Mononuclear cell (primary cell): ENCODE data around the gene SLC38A3. TPM values are rescaled to one million over a fixed set of nuclear protein-coding genes. Genes with fewer than 3 reads are reported as not detected.

Source experiments
- H3K27me3 ChIP-seq: 2 replicates; pipeline ENCODE4 v1.6.0; 2011; ENCODE audit warnings: low read length, control low read depth; ENCODE audit not compliant: insufficient read depth
- H3K4me1 ChIP-seq: 2 replicates; pipeline ENCODE4 v1.5.1; 2011; ENCODE audit warnings: mild to moderate bottlenecking, low read length, control low read depth; ENCODE audit not compliant: insufficient read depth
- H3K4me3 ChIP-seq: 2 replicates; pipeline ENCODE4 v1.5.1; 2011; ENCODE audit warnings: mild to moderate bottlenecking, low read length, moderate library complexity
- H3K9me3 ChIP-seq: 2 replicates; pipeline ENCODE4 v1.5.1; 2011; ENCODE audit warnings: low read depth, mild to moderate bottlenecking, control low read depth, low read length
- total RNA-seq: library from RNA; depleted of rRNA; stranded (reverse); fragments of >200 nt; gene quantifications from one replicate; pipeline ENCODE4 v1.2.3, GENCODE V29; 2012

SLC38A3 gene
- total RNA-seq, 1 donor = not detected

DNA sequence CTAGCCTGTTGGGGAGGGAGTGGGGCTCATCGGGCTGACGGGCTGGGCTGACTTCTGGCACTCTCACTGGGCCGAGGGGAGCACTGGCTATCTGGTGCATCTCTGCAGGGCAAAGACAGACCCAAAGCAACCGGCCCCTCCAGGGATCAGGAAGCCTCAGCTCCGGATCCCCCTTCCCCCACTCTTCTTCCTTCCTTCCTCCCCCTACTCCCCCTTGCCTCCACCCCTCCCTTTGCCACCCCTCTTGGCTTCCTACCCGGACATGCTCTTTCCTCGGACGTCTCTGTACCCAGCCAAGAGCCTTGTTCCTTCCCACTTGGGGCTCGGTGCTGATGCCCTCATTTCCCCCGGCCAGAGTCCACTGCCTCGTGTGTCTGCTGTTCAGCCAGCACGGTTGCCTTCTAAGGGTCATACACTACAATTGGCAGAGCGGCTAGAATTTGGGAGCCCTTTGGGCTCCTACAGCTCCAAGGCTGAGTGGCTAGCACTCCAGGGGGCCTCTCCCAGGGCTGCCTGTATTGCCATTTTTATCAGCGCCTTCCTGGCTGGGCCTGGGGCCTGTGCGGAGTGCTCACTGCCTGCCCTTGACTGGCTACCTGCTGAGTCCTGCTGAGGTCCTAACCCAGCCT lies 39.0 kb upstream of the SLC38A3 start:
- Histone ChIP-seq H3K4me3 (no peak overlapping the region), H3K4me1 (no peaks in the 10 kb centered on the region), H3K27me3 (no peaks in the 10 kb centered on the region), H3K9me3 (no peaks in the 10 kb centered on the region)

DNA sequence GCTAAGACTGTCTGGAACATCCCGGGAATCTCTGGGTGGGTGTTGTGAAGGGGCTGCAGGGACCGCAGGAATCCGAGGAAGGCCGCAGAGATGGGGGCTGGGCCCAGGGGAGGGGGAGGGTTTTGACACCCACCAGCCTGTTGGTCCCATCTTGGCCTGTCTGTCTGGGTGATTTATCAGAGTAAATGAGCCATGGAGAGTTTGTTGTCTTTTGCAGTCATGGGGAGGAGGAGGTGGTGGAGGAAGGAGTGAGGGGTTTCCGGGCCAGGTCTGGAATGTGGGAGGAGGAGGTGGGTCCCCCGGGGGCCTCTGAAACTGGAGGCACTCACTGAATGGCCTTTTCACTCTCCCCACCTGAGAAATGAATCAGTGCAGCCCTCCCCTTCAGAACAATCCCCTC lies 38.5 kb upstream of the SLC38A3 start:
- H3K4me3 ChIP-seq = no peak overlapping the region
- no peaks in the 10 kb centered on the region for H3K9me3 ChIP-seq
- no peaks in the 10 kb centered on the region for H3K27me3 ChIP-seq
- no peaks in the 10 kb centered on the region for H3K4me1 ChIP-seq

DNA sequence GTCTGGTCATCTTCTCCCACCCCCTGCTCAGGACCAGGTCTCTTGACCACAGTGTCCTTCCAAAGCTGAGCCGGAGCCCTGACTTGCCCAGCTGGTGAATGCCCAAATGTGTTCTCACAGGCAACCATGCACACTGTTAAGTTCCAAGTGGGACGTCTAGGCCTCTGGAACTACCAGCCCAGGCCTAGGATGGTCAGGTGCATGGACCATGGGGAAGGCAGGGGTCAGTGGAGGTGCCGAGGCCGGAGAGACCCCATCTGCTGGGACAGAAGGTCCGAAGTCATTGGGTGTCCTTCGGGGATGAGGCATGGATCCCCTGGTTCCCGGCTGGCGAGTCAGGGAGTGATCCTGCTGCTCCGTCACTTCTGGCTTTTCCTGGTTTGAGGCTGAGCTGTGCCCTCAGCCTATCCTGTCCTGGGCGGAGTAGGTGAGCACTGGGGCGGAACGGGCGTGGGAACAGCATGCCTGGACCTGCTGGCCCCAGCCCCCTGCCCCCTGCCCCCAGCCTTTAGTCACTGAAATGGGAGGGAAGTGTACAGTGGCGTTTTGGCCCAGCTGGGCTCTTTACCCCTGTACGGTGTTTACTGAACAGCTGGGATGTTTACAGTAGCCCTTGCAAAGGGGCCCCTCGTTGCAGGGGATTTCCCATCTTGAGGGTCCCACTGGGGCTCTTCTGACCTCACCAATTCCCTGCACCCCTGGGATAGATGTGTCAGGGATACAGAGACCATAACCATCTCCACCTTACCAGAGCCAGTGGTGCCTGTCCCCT lies 37.8 kb upstream of the SLC38A3 start:
- Histone ChIP-seq H3K9me3 (no peaks in the 10 kb centered on the region), H3K4me3 (no peak overlapping the region), H3K4me1 (no peaks in the 10 kb centered on the region), H3K27me3 (no peaks in the 10 kb centered on the region)

DNA sequence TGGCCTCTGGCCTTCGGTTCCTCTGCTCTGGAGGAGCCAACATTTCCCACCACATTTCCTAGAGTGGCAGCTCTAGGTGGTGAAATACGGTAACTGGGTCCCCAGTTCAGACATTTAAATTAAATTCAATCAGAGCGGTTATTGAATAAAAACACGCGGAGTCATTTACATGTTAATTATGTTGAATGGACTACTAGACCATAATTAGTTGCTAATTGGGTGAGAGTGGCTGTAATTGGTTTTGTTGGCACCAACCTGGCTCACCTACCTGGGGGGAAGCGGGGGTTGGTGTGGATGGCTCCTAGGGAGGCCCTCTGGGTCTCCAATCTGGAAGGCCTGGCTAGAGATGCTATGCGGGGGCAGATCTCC lies 37.2 kb upstream of the SLC38A3 start:
- Histone ChIP-seq H3K4me1 (no peaks in the 10 kb centered on the region), H3K27me3 (no peaks in the 10 kb centered on the region), H3K9me3 (no peaks in the 10 kb centered on the region), H3K4me3 (no peak overlapping the region)

DNA sequence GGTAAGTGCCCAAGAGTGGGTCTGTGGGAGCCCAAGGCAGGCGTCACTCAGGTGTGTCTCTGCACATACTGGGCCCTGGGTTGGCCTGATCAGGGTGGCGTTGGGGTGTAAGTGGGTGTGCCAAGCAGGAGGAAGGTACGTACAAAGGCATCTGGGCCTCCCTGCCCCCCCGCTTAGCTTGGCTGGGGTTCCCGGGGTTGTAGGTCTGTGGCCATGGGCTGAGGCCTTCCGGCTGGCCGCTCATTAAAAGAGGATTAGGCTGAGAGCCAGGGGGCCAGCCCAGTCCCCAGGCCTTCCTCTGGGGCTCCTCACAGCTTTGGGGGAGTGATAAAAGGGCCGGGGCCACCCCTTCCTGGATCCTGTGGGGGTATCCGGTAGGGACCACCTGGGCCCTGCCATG lies 36.7 kb upstream of the SLC38A3 start:
- Histone ChIP-seq H3K4me3 (no peak overlapping the region), H3K27me3 (no peaks in the 10 kb centered on the region)

DNA sequence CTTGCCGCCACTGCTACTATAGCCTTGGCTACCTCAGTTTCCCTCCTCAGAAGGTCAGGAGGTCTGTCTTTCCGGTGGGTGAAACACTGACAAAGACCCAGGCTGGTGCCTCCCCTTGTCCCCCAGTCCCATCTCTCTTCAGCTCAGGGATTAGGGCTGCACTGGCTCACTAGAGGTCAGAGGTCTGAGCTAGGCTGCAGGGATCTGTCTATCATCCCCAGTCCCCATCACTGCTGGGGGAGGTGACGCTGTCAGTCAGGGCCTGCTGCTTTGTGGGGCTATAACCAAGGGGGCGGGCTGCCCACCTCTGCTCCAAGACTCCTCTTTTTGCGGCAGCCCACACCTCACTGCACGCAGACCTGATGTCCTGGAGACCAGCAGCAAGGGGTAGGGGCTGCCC lies 36.3 kb upstream of the SLC38A3 start:
- Histone ChIP-seq H3K27me3 (no peaks in the 10 kb centered on the region), H3K4me1 (no peaks in the 10 kb centered on the region), H3K4me3 (no peak overlapping the region), H3K9me3 (no peaks in the 10 kb centered on the region)

More for the DNA sequence above, 36.7 kb upstream of the SLC38A3 start:
- Histone ChIP-seq H3K9me3 (no peaks in the 10 kb centered on the region), H3K4me1 (no peaks in the 10 kb centered on the region)

DNA sequence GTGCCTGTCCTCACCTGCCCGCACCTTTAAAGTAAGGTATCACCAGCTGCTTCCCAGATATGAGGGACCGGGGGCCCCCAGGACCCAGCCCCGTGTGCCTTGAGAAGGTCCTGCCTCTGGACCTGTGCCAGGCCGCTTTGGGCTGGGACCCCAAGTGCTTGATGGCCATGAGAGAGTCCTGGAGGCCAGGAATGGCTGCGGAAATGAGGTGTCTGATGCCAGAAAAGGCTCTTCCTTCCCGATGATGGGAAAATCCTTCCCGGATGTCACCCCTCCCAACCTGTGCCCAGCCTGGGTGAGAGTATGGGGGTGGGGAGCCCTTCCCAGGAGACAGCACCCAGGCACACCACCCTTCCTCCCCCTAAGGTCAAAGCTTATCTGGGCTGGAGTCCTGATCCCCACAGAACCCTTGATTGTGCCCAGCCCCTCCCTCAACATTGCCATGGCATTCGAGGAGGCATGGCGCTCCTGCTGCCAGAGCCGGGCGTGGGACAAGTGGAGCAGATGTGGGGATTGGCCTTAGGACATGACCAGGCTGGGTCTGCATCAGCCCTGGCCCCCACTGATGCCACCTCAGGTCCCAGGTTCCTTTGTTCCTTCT lies 35.7 kb upstream of the SLC38A3 start:
- Histone ChIP-seq H3K4me1 (no peaks in the 10 kb centered on the region), H3K9me3 (no peaks in the 10 kb centered on the region), H3K27me3 (no peaks in the 10 kb centered on the region), H3K4me3 (no peak overlapping the region)

DNA sequence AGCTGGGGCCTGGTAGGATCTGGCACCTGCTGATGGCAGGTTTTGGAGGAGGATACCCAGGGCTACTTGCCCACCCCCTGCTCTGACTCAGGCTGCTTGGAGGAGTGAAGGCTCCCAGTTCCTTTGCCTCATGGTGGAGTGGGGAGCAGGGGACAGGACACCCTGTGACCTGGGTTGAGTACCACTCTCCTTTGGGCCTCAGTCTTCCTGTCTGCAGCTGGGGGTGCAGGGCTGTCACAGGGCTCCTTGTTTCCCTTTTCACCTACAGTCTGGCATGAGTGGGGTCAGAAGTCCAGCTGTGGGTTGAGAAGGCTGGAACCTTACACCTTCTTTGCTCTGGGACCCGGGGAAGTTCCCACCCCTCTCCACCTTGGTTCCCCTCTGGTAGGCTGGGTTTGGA lies 35.2 kb upstream of the SLC38A3 start:
- Histone ChIP-seq H3K4me1 (no peaks in the 10 kb centered on the region), H3K9me3 (no peaks in the 10 kb centered on the region), H3K27me3 (no peaks in the 10 kb centered on the region), H3K4me3 (no peak overlapping the region)

DNA sequence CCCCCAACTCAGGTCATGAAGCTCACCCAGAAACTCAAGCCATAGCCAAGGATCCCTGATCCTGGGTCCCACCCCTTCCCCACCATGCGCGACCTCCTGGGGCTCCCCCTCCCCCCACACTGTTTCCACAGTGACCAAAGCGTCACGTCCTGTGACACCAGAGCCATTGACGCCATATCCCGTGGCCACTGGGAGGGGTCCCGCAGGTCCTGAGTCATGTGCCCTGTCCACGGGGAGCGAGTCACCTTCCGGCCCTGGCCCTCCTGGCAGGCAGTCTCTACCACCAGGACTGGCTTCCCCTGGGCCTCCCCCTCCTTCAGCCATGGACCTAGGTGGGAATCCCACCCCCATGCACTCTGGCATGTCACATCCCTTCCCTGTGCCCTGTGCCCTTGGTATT lies 34.4 kb upstream of the SLC38A3 start:
- Histone ChIP-seq H3K4me3 (no peak overlapping the region), H3K9me3 (no peaks in the 10 kb centered on the region), H3K27me3 (no peaks in the 10 kb centered on the region), H3K4me1 (no peaks in the 10 kb centered on the region)

DNA sequence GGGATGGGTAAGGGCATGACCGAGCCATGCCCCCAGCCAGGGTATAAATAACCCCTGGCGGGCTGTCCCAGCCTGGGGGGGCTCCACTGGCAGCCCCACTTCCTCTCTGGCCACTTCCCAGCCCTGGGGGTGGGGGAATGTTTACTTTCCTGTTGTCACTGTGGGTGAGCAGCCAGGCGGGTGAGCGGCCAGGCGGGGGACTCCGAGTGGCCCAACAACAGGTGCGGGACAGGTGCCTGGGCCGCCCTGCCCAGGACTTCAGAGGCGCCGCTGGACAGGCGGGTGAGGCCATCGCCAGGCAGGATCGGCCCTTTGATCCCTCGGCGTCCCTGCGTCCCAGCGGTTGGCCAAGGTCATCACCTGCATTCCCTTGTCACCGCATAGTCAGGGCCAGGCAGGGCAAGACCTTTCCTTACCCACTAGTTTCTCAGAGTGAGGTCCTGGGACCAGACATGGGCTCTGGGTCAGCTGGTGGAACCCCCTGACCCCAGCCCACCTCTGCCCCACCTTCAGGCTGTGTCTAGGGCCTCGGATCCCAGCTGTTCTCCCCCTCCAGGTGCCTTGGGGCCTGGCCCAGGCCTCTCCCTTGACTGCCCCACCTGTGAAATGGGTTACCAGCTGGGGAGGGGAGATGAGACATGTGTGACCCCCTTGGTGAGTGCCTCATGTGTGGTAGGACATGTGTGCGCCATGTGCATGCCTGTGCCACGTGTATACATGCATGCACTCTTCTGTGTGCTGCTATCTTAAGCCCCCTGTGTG lies 33.4 kb upstream of the SLC38A3 start:
- no peaks in the 10 kb centered on the region for H3K9me3 ChIP-seq
- no peaks in the 10 kb centered on the region for H3K4me1 ChIP-seq
- H3K27me3 ChIP-seq = no peaks in the 10 kb centered on the region
- H3K4me3 ChIP-seq = no peak overlapping the region

DNA sequence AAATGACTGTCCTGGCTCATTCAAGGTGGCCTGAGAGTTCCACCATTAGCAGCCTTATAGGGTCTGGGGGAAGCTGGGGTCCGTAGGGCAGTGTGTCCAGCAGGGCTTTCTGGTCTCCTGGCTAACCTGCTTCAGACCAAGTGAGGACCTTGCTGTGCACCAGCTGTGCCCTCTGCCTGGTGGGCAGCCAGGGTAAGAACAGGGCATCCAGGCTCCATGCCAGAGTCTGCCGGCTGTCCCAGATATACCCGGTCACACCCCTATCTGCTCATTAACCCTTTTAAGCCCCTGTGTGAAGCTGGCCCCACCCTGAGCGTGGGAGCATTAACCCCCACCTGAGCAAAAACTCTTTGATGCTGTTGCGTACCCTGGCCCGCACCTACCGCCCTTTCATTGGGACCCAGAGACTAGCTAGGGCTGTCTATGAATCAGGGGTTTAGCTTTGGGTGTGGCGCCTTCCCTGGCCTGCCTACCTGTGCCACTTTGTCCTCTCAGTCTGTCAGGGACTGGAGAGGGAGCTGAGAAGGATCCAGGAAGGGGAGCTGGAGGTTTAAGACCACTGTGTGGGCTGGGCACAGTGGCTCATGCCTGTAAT lies 32.3 kb upstream of the SLC38A3 start:
- H3K4me3 ChIP-seq = no peak overlapping the region
- H3K9me3 ChIP-seq = no peaks in the 10 kb centered on the region
- no peaks in the 10 kb centered on the region for H3K27me3 ChIP-seq

DNA sequence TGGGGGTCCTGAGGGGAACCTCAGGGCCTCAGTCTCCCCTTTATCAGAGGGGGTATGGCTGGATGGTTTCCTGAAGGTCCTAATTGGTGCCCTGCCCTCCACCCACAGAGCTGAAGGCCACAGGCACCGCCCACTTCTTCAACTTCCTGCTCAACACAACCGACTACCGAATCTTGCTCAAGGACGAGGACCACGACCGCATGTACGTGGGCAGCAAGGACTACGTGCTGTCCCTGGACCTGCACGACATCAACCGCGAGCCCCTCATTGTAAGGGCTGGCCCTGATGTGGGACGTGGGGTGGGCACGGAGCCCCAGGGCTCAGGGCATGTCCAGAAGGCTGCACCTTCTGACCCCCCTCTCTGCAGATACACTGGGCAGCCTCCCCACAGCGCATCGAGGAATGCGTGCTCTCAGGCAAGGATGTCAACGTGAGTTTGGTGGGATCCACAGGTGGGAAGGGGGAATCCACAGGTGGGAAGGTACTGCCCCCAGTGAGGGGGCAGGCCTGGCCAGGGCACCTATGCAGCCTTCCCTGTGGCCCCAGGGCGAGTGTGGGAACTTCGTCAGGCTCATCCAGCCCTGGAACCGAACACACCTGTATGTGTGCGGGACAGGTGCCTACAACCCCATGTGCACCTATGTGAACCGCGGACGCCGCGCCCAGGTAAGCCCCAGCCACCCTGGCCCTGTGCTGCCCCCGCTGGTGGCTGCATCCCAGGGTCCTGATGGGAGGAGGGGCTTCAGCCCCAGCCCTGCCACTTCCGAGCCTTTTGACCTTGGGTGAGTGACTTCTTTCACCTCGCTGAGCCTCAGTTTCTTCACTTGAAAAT lies 31.2 kb upstream of the SLC38A3 start:
- no peak overlapping the region for H3K4me3 ChIP-seq
- H3K9me3 ChIP-seq = no peaks in the 10 kb centered on the region
- no peaks in the 10 kb centered on the region for H3K27me3 ChIP-seq
- H3K4me1 ChIP-seq = no peaks in the 10 kb centered on the region

More for the DNA sequence above, 32.3 kb upstream of the SLC38A3 start:
- no peaks in the 10 kb centered on the region for H3K4me1 ChIP-seq

DNA sequence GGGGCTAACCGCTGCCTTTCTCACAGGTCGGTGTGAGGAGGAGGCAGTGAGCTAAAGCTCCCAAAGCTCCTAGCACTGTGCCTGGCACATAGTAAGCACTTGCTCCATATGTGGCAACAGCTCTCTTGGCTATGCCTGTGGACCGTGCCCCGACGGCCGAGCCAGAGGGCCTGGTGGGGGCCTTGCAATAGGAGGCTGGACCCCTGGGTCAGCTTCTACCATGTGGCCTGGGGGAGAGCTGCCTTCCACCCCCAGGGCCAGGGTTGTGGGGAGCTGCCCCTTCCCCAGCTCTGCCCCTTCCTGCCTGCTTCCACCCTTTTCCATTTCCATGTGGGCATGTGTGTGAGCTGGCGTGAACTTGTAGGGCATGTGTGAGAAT lies 30.6 kb upstream of the SLC38A3 start:
- no peaks in the 10 kb centered on the region for H3K4me1 ChIP-seq
- H3K27me3 ChIP-seq = no peaks in the 10 kb centered on the region
- no peaks in the 10 kb centered on the region for H3K9me3 ChIP-seq
- no peak overlapping the region for H3K4me3 ChIP-seq

DNA sequence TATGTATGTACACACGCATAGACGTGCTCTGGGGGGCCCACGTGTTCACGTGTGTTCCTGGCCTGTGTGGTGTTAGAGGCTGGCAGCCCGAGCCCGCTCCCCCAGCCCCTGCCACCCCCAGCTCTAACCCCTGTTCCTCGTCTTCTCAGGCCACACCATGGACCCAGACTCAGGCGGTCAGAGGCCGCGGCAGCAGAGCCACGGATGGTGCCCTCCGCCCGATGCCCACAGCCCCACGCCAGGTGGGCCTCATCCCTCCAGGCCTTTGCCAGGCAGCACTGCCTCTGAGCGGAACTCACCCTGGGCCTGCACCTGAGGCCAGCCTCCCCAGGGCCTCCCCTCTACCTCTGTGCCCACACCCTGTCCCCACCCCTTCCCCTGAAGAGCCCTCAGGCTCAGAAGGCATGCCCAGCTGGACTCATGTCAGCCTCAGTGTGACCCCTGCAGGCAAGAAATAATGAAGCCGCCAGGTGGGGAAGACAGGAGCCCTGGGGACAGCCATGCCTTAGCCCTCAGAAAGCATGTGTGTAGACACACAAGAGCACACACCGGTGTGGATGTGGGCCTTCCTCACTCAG lies 30.0 kb upstream of the SLC38A3 start:
- no peaks in the 10 kb centered on the region for H3K9me3 ChIP-seq
- H3K4me1 ChIP-seq = no peaks in the 10 kb centered on the region
- H3K27me3 ChIP-seq = no peaks in the 10 kb centered on the region
- H3K4me3 ChIP-seq = no peak overlapping the region
